WTC11 (cell line): ENCODE measurements around the gene ACTRT3. TPM values are rescaled to one million over a fixed set of nuclear protein-coding genes. Genes with fewer than 3 reads are reported as not detected.

ENCODE experiments used
- AR ChIP-seq: fragments of 250-450 bp; sonication (Bioruptor Pico); IDR thresholded peaks from 2 replicates; pipeline ENCODE4 v1.9.0; 2021; ENCODE audit warnings: mild to moderate bottlenecking
- ATF1 ChIP-seq: sonication (generic); formaldehyde crosslinking; IDR thresholded peaks from 2 replicates; pipeline ENCODE4 v1.8.1; 2023; ENCODE audit warnings: mild to moderate bottlenecking, moderate library complexity, missing genetic modification reagents
- FOXP1 ChIP-seq: sonication (generic); formaldehyde crosslinking; IDR thresholded peaks from 2 replicates; pipeline ENCODE4 v1.8.0; 2022; ENCODE audit warnings: missing genetic modification reagents, mild to moderate bottlenecking, moderate library complexity, borderline replicate concordance
- FOXP4 ChIP-seq: sonication (generic); formaldehyde crosslinking; IDR thresholded peaks from 2 replicates; pipeline ENCODE4 v1.8.0; 2022; ENCODE audit warnings: mild to moderate bottlenecking, missing genetic modification reagents
- GRHL2 ChIP-seq: fragments of 250-450 bp; sonication (Bioruptor Pico); IDR thresholded peaks from 2 replicates; pipeline ENCODE4 v1.8.0; 2022; ENCODE audit warnings: mild to moderate bottlenecking, moderate library complexity; ENCODE audit not compliant: insufficient replicate concordance, severe bottlenecking
- HMGA2 ChIP-seq: fragments of 250-450 bp; sonication (Bioruptor Pico); IDR thresholded peaks from 2 replicates; pipeline ENCODE4 v1.4.0; 2021; ENCODE audit warnings: mild to moderate bottlenecking, moderate library complexity
- HMGXB4 ChIP-seq: sonication (generic); formaldehyde crosslinking; IDR thresholded peaks from 2 replicates; pipeline ENCODE4 v1.8.1; 2023; ENCODE audit warnings: mild to moderate bottlenecking, moderate library complexity, missing genetic modification reagents
- IRF1 ChIP-seq: sonication (generic); formaldehyde crosslinking; IDR thresholded peaks from 2 replicates; pipeline ENCODE4 v1.8.0; 2023; ENCODE audit warnings: missing genetic modification reagents
- JUN ChIP-seq: sonication (generic); formaldehyde crosslinking; IDR thresholded peaks from 2 replicates; pipeline ENCODE4 v1.8.0; 2023; ENCODE audit warnings: mild to moderate bottlenecking, missing genetic modification reagents
- MAX ChIP-seq: sonication (generic); formaldehyde crosslinking; IDR thresholded peaks from 2 replicates; pipeline ENCODE4 v1.8.0; 2022; ENCODE audit warnings: mild to moderate bottlenecking, missing genetic modification reagents
- MYBL2 ChIP-seq: sonication (generic); formaldehyde crosslinking; IDR thresholded peaks from 2 replicates; pipeline ENCODE4 v1.8.1; 2023; ENCODE audit warnings: mild to moderate bottlenecking, moderate library complexity, missing genetic modification reagents
- NFE2L1 ChIP-seq: sonication (generic); formaldehyde crosslinking; IDR thresholded peaks from 2 replicates; pipeline ENCODE4 v1.8.1; 2023; ENCODE audit warnings: missing genetic modification reagents
- NR2C2 ChIP-seq: sonication (generic); formaldehyde crosslinking; IDR thresholded peaks from 2 replicates; pipeline ENCODE4 v1.8.0; 2022; ENCODE audit warnings: mild to moderate bottlenecking, missing genetic modification reagents
- RELA ChIP-seq: sonication (generic); formaldehyde crosslinking; IDR thresholded peaks from 2 replicates; pipeline ENCODE4 v1.8.1; 2022; ENCODE audit warnings: missing genetic modification reagents, mild to moderate bottlenecking, borderline replicate concordance
- RORB ChIP-seq: fragments of 250-450 bp; sonication (Bioruptor Pico); IDR thresholded peaks from 2 replicates; pipeline ENCODE4 v1.9.0; 2021; ENCODE audit warnings: mild to moderate bottlenecking
- USF2 ChIP-seq: sonication (generic); formaldehyde crosslinking; IDR thresholded peaks from 2 replicates; pipeline ENCODE4 v1.8.1; 2023; ENCODE audit warnings: mild to moderate bottlenecking, missing genetic modification reagents, moderate library complexity
- ZNF121 ChIP-seq: sonication (generic); formaldehyde crosslinking; IDR thresholded peaks from 2 replicates; pipeline ENCODE4 v1.8.0; 2023; ENCODE audit warnings: missing genetic modification reagents
- ZNF263 ChIP-seq: sonication (generic); formaldehyde crosslinking; IDR thresholded peaks from 2 replicates; pipeline ENCODE4 v1.8.1; 2022; ENCODE audit warnings: low read depth, mild to moderate bottlenecking, moderate library complexity, missing genetic modification reagents
- ZNF423 ChIP-seq: fragments of 250-450 bp; sonication (Bioruptor Pico); IDR thresholded peaks from 2 replicates; pipeline ENCODE4 v2.1.2; 2022; ENCODE audit warnings: mild to moderate bottlenecking, moderate library complexity
- ZNF425 ChIP-seq: fragments of 250-450 bp; sonication (Bioruptor Pico); conservative IDR thresholded peaks from 2 replicates; pipeline ENCODE4 v1.9.0; 2021; ENCODE audit warnings: mild to moderate bottlenecking
- ZNF532 ChIP-seq: fragments of 250-450 bp; sonication (Bioruptor Pico); IDR thresholded peaks from 2 replicates; pipeline ENCODE4 v1.9.0; 2021; ENCODE audit warnings: mild to moderate bottlenecking, borderline replicate concordance
- total RNA-seq: library from RNA; stranded (reverse); gene quantifications from 3 replicates; pipeline ENCODE4 v1.2.3, GENCODE V29; 2021

The ACTRT3 gene
- total RNA-seq, 1 experiment from 2014 or later, result 2.3 TPM

GRCh38 chr3:169812332-169813235, 43.2 kb upstream of the ACTRT3 start, which contains the start of the genes LRRC34 and LRRIQ4 (continued):
- TF ChIP-seq AR (CRISPR knock-in tag) (no peak), FOXP4 (CRISPR knock-in tag) (no peak), ZNF121 (no peak), FOXP1 (CRISPR knock-in tag) (no peak), NFE2L1 (no peak), MAX (CRISPR knock-in tag) (peak; percentile 78), ZNF425 (CRISPR knock-in tag) (no peak), NR2C2 (CRISPR knock-in tag) (no peak), HMGXB4 (CRISPR knock-in tag) (peak; percentile 71; the same call in 1 of the 2 replicates), ZNF532 (CRISPR knock-in tag) (no peak), RELA (CRISPR knock-in tag) (0 out of 2 replicates have a peak, but pooled peaks have one; percentile 56), USF2 (CRISPR knock-in tag) (no peak), ZNF423 (0 out of 2 replicates have a peak, but pooled peaks have one; percentile 29), HMGA2 (no peak), JUN (CRISPR knock-in tag) (no peak), ATF1 (CRISPR knock-in tag) (no peak), ZNF263 (peak; percentile 65; the same call in 1 of the 2 replicates), GRHL2 (CRISPR knock-in tag) (no peak), MYBL2 (CRISPR knock-in tag) (0 out of 2 replicates have a peak, but pooled peaks have one; percentile 71), RORB (CRISPR knock-in tag) (no peak), IRF1 (CRISPR knock-in tag) (no peak)
